PFSK-1 (cell line): ENCODE data around the gene TRIM10.

ENCODE experiments used
- FOXP2 ChIP-seq: optimal IDR thresholded peaks from 2 replicates; pipeline ENCODE3; 2011; ENCODE audit warnings: borderline replicate concordance, control low read depth, inconsistent platforms; ENCODE audit not compliant: insufficient read depth; ENCODE audit errors: extremely low read length, extremely low read depth
- POLR2AphosphoS5 ChIP-seq: IDR thresholded peaks from 2 replicates; pipeline ENCODE4 v1.6.1; 2012; ENCODE audit warnings: low read depth, mild to moderate bottlenecking, control low read depth, low read length, moderate library complexity
- REST ChIP-seq, 2 experiments: IDR thresholded peaks; 2 replicates each; pipeline versions ENCODE4 v1.6.1 to v1.8.0; 2011 to 2012; ENCODE audit warnings: low read depth in 2 of 2, low read length in 2 of 2, control low read depth in 1 of 2, inconsistent platforms in 1 of 2, mild to moderate bottlenecking in 1 of 2, moderate library complexity in 1 of 2; ENCODE audit not compliant: insufficient read depth in 1 of 2
- SIN3A ChIP-seq: IDR thresholded peaks from 2 replicates; pipeline ENCODE4 v1.6.1; 2012; ENCODE audit warnings: mild to moderate bottlenecking, low read length, moderate library complexity, borderline replicate concordance; ENCODE audit not compliant: insufficient read depth
- TAF1 ChIP-seq: IDR thresholded peaks from 2 replicates; pipeline ENCODE4 v1.6.1; 2012; ENCODE audit warnings: low read length, control low read depth, borderline replicate concordance; ENCODE audit not compliant: insufficient read depth

GRCh38 chr6:30113841-30114240, 47.2 kb downstream of the TRIM10 start:
- TF ChIP-seq FOXP2 (no peak), POLR2AphosphoS5 (no peak), REST (IDR thresholded peaks at IDR 0.05; ENCODE audit: insufficient read depth in 1 of 2, low read depth in 2 of 2, low read length in 2 of 2) (no peak), TAF1 (no peak), SIN3A (no peak)
